ENCODE measurements around the gene P3H1. TPM values are rescaled to one million over a fixed set of nuclear protein-coding genes. Genes with fewer than 3 reads are reported as not detected.

Gene P3H1
- total and polyA plus RNA-seq, 2 of the 13 experiments (the other 11 are each of a cell fraction or from before 2014, with no cell fraction given), result 64.6 to 120 TPM

DNA sequence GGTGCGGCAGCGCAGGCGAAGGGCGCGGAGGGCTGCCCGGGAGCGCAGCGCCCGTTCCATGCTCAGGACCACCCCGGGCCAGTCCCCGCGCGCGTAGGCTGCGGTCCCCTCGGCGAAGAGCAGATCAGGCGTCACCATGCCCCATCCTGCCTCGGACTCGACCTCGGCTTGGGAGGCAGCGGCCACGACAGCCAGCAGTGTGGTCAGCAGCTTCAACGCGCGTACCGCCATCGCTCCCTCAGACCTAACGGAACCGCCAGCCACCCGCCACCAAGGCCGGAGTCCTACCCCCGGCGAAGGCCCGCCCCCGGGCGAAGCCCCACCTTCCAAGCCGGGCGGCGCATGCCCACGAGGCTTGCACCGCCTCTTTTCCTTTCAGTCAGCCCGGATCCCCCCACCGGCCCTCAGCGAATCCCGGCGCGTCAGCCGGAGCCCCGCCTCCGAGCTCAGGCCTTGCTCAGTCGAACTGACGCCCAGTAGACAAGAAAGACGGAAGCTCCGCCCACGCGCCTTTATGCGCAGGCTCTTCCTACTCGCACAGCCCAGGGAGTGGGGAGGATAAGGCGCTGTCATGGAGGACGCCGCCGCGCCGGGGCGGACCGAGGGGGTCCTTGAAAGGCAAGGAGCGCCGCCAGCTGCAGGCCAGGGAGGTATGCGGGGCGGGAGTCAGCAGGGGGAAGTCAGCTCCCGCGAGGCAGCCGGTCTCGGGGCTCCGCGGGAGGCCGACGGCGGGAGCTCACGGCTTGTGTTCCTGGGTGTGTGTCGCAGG is at the start of gene P3H1, which contains the start of gene C1orf50 (continued):
- peak; percentile 47 for TF ChIP-seq SKI (IDR thresholded peaks at IDR 0.05; ENCODE audit: partially characterized antibody)
- peak; percentile 95 for TF ChIP-seq DRAP1 (CRISPR knock-in tag; IDR thresholded peaks at IDR 0.05)
- TF ChIP-seq CENPT (CRISPR knock-in tag; IDR thresholded peaks at IDR 0.05; ENCODE audit: low read depth), result no peak; the same call in 1 of the 2 replicates
- peak; percentile 12 for TF ChIP-seq ZNF331 (CRISPR knock-in tag; IDR thresholded peaks at IDR 0.05)
- no peak for TF ChIP-seq TCF12 (IDR thresholded peaks at IDR 0.05)
- TF ChIP-seq TCF12 (CRISPR knock-in tag; IDR thresholded peaks at IDR 0.05), result 0 out of 2 replicates have a peak, but pooled peaks have one; percentile 7
- TF ChIP-seq ZEB1 (IDR thresholded peaks at IDR 0.05; ENCODE audit: insufficient replicate concordance, low read depth), result no peak
- no peak for TF ChIP-seq SIX1 (CRISPR knock-in tag; IDR thresholded peaks at IDR 0.05; ENCODE audit: borderline replicate concordance)
- peak; percentile 83; the same call in 1 of the 2 replicates for TF ChIP-seq ZNF670 (CRISPR knock-in tag; IDR thresholded peaks at IDR 0.05; ENCODE audit: borderline replicate concordance)
- TF ChIP-seq PCBP1 (IDR thresholded peaks at IDR 0.05; ENCODE audit: borderline replicate concordance, low read depth, low read length), result no peak
- no peak for TF ChIP-seq TIGD3 (CRISPR knock-in tag; IDR thresholded peaks at IDR 0.05; ENCODE audit: borderline replicate concordance)
- no peak for TF ChIP-seq ZFP36L1 (CRISPR knock-in tag; IDR thresholded peaks at IDR 0.05)
- peak; percentile 50; the same call in 1 of the 2 replicates for TF ChIP-seq ZNF329 (CRISPR knock-in tag; IDR thresholded peaks at IDR 0.05; ENCODE audit: low read depth)
- no peak; the same call in 1 of the 2 replicates for TF ChIP-seq MNT (IDR thresholded peaks at IDR 0.05)
- no peak for TF ChIP-seq HMGA1 (CRISPR knock-in tag; conservative IDR thresholded peaks at IDR 0.05)
- TF ChIP-seq ZNF597 (CRISPR knock-in tag; IDR thresholded peaks at IDR 0.05), result no peak
- TF ChIP-seq SPEN (CRISPR knock-in tag; IDR thresholded peaks at IDR 0.05; ENCODE audit: low read depth), result no peak; the same call in 1 of the 2 replicates
- peak; percentile 86 for TF ChIP-seq GZF1 (CRISPR knock-in tag; IDR thresholded peaks at IDR 0.05)
- TF ChIP-seq, protein P1, sequence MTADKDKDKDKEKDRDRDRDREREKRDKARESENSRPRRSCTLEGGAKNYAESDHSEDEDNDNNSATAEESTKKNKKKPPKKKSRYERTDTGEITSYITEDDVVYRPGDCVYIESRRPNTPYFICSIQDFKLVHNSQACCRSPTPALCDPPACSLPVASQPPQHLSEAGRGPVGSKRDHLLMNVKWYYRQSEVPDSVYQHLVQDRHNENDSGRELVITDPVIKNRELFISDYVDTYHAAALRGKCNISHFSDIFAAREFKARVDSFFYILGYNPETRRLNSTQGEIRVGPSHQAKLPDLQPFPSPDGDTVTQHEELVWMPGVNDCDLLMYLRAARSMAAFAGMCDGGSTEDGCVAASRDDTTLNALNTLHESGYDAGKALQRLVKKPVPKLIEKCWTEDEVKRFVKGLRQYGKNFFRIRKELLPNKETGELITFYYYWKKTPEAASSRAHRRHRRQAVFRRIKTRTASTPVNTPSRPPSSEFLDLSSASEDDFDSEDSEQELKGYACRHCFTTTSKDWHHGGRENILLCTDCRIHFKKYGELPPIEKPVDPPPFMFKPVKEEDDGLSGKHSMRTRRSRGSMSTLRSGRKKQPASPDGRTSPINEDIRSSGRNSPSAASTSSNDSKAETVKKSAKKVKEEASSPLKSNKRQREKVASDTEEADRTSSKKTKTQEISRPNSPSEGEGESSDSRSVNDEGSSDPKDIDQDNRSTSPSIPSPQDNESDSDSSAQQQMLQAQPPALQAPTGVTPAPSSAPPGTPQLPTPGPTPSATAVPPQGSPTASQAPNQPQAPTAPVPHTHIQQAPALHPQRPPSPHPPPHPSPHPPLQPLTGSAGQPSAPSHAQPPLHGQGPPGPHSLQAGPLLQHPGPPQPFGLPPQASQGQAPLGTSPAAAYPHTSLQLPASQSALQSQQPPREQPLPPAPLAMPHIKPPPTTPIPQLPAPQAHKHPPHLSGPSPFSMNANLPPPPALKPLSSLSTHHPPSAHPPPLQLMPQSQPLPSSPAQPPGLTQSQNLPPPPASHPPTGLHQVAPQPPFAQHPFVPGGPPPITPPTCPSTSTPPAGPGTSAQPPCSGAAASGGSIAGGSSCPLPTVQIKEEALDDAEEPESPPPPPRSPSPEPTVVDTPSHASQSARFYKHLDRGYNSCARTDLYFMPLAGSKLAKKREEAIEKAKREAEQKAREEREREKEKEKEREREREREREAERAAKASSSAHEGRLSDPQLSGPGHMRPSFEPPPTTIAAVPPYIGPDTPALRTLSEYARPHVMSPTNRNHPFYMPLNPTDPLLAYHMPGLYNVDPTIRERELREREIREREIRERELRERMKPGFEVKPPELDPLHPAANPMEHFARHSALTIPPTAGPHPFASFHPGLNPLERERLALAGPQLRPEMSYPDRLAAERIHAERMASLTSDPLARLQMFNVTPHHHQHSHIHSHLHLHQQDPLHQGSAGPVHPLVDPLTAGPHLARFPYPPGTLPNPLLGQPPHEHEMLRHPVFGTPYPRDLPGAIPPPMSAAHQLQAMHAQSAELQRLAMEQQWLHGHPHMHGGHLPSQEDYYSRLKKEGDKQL (CRISPR knock-in tag; IDR thresholded peaks at IDR 0.05; ENCODE audit: low read depth), result no peak

Measured in HepG2 (cell line).